SU-DHL-6 (cell line): ENCODE results near the gene GPR152.

Source experiments
- EZH2phosphoT487 ChIP-seq: fragments of 200-600 bp; sonication (generic), shearing (Covaris generic); conservative IDR thresholded peaks from 2 replicates; pipeline ENCODE4 v1.6.1; 2018; ENCODE audit warnings: mild to moderate bottlenecking, antibody characterized with exemption, low read length, moderate library complexity, mixed read lengths
- TF ChIP-seq, protein P1 (sequence below): fragments of 200-600 bp; sonication (generic); IDR thresholded peaks from one replicate; pipeline ENCODE4 v1.5.1; 2017; ENCODE audit warnings: antibody characterized with exemption, mild to moderate bottlenecking, low read length, moderate library complexity; ENCODE audit not compliant: insufficient read depth, poor library complexity, severe bottlenecking

DNA sequence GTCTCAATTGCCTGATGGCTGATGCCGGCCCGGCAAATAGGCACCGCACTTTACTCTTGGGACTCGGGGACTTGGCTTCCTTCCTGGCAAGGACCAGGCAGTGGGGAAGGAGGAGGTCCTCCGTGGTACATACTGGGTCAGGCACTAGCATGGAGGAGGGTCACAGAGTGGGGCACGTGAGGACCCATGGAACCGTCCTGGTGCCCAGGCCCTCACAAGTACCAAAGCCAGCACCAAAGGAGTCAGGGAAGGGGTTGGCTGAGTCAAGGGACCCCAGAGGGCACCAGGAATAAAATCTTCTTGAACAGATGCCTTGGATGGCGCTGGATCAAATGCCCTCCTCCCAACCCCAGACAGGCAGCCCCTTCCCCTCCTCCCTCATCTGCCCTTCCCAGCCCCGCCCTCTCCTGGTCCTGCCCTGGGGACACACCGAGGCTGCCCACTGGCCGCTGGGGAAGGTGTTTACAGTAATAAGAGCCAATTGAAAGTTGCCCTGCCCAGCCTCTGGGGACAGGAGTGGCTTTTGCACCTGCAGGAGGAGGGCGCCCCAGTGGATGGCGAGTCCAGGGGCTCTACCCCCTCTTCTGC, 42.7 kb downstream of the GPR152 start:
- TF ChIP-seq, protein P1, sequence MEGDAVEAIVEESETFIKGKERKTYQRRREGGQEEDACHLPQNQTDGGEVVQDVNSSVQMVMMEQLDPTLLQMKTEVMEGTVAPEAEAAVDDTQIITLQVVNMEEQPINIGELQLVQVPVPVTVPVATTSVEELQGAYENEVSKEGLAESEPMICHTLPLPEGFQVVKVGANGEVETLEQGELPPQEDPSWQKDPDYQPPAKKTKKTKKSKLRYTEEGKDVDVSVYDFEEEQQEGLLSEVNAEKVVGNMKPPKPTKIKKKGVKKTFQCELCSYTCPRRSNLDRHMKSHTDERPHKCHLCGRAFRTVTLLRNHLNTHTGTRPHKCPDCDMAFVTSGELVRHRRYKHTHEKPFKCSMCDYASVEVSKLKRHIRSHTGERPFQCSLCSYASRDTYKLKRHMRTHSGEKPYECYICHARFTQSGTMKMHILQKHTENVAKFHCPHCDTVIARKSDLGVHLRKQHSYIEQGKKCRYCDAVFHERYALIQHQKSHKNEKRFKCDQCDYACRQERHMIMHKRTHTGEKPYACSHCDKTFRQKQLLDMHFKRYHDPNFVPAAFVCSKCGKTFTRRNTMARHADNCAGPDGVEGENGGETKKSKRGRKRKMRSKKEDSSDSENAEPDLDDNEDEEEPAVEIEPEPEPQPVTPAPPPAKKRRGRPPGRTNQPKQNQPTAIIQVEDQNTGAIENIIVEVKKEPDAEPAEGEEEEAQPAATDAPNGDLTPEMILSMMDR: no peak
- TF ChIP-seq EZH2phosphoT487: no peak
